Fibroblast of lung (primary cell): ENCODE results near the gene KNTC1. TPM values are rescaled to one million over a fixed set of nuclear protein-coding genes. Genes with fewer than 3 reads are reported as not detected.

ENCODE experiments used
- DNase-seq, 2 donors: peaks; one replicate each; pipeline versions ENCODE4 v3.0.0 to v3.0.0-alpha.2; 2010; ENCODE audit warnings: low read depth in 2 of 2
- H2AFZ ChIP-seq: 2 replicates; pipeline ENCODE4 v1.5.1; 2012; ENCODE audit warnings: low read length, control low read depth, inconsistent platforms
- H3K27ac ChIP-seq: 2 replicates; pipeline ENCODE4 v1.5.1; 2011; ENCODE audit warnings: low read length, control low read depth; ENCODE audit not compliant: insufficient read depth
- H3K27me3 ChIP-seq: 2 replicates; pipeline ENCODE4 v1.5.1; 2011; ENCODE audit warnings: mild to moderate bottlenecking, low read length; ENCODE audit not compliant: control insufficient read depth, insufficient read depth
- H3K36me3 ChIP-seq: 2 replicates; pipeline ENCODE4 v1.5.1; 2011; ENCODE audit warnings: low read length; ENCODE audit not compliant: control insufficient read depth, insufficient read depth
- H3K4me1 ChIP-seq: 2 replicates; pipeline ENCODE4 v1.5.1; 2011; ENCODE audit warnings: low read length; ENCODE audit not compliant: control insufficient read depth, insufficient read depth; ENCODE audit errors: extremely low read depth
- H3K4me2 ChIP-seq: 2 replicates; pipeline ENCODE4 v1.5.1; 2011; ENCODE audit warnings: low read length, control low read depth; ENCODE audit not compliant: insufficient read depth; ENCODE audit errors: extremely low read depth
- H3K4me3 ChIP-seq, 4 experiments: fragments of 200-600 bp in 1 of 4; sonication (generic) in 1 of 4; replicated peaks in 1 of 4; 2 replicates each; pipeline ENCODE4 v1.5.1; 2011 to 2016; ENCODE audit warnings: low read length in 4 of 4, low read depth in 3 of 4, mild to moderate bottlenecking in 3 of 4, control low read depth in 2 of 4, inconsistent platforms in 1 of 4, mixed read lengths in 1 of 4; ENCODE audit not compliant: insufficient read depth in 1 of 4; ENCODE audit errors: control extremely low read depth in 1 of 4
- H3K79me2 ChIP-seq: 2 replicates; pipeline ENCODE4 v1.5.1; 2012; ENCODE audit warnings: mild to moderate bottlenecking, low read length, inconsistent platforms; ENCODE audit not compliant: control insufficient read depth, insufficient read depth
- H3K9ac ChIP-seq: 2 replicates; pipeline ENCODE4 v1.5.1; 2011; ENCODE audit warnings: mild to moderate bottlenecking, low read length, control low read depth; ENCODE audit not compliant: insufficient read depth
- H3K9me3 ChIP-seq: 2 replicates; pipeline ENCODE4 v1.5.1; 2012; ENCODE audit warnings: low read depth, low read length; ENCODE audit not compliant: control insufficient read depth, insufficient read depth
- H4K20me1 ChIP-seq: 2 replicates; pipeline ENCODE4 v1.5.1; 2011; ENCODE audit warnings: low read length; ENCODE audit not compliant: control insufficient read depth, insufficient read depth; ENCODE audit errors: extremely low read depth
- EZH2 ChIP-seq: IDR thresholded peaks from 2 replicates; pipeline ENCODE4 v1.5.1; 2012; ENCODE audit warnings: low read length, control low read depth, mild to moderate bottlenecking; ENCODE audit errors: missing control alignments
- polyA plus RNA-seq, 2 donors: library from polyadenylated mRNA; depleted of rRNA in 1 of 2; stranded (reverse) in 1 of 2; unstranded in 1 of 2; fragments of >200 nt; gene quantifications; 2 replicates each; pipeline ENCODE4 v1.2.1, GENCODE V29; 2011 to 2012; ENCODE audit warnings: missing spikeins in 1 of 2
- total RNA-seq: library from RNA; depleted of rRNA; stranded (reverse); fragments of >200 nt; gene quantifications from 2 replicates; pipeline ENCODE4 v1.2.1, GENCODE V29; 2014
- TF ChIP-seq, protein P1 (sequence below), 2 donors: IDR thresholded peaks in 1 of 2; conservative IDR thresholded peaks in 1 of 2; 1 replicate in 1 of 2; 2 replicates in 1 of 2; pipeline ENCODE4 v1.5.1; 2011 to 2012; ENCODE audit warnings: low read length in 2 of 2, control low read depth in 1 of 2, inconsistent platforms in 1 of 2, low read depth in 1 of 2, mild to moderate bottlenecking in 1 of 2

KNTC1 gene
- total and polyA plus RNA-seq, 2 donors (not counting 1 experiment from before 2014, with no cell fraction given): 11.0 to 14.4 TPM

DNA sequence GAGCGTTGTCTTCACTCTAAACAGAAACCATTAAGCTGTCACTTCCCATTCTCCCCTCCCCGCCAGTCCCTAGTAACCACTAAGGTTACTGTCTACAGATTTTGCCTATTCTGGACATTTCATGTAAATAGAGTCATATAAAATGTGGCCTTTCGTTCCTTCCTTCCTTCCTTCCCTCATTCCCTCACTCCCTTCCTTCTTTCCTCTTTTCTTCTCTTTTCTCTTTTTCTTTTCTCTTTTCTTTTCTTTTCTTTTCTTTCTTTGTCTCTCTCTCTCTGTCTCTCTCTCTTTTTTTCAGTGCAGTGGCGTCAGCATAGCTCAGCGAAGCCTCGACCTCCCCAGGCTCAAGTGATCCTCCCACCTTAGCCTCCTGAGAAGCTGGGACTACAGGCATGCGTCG lies 138.3 kb downstream of the KNTC1 start:
- no peak overlapping the region for H2AFZ ChIP-seq
- TF ChIP-seq, protein P1, sequence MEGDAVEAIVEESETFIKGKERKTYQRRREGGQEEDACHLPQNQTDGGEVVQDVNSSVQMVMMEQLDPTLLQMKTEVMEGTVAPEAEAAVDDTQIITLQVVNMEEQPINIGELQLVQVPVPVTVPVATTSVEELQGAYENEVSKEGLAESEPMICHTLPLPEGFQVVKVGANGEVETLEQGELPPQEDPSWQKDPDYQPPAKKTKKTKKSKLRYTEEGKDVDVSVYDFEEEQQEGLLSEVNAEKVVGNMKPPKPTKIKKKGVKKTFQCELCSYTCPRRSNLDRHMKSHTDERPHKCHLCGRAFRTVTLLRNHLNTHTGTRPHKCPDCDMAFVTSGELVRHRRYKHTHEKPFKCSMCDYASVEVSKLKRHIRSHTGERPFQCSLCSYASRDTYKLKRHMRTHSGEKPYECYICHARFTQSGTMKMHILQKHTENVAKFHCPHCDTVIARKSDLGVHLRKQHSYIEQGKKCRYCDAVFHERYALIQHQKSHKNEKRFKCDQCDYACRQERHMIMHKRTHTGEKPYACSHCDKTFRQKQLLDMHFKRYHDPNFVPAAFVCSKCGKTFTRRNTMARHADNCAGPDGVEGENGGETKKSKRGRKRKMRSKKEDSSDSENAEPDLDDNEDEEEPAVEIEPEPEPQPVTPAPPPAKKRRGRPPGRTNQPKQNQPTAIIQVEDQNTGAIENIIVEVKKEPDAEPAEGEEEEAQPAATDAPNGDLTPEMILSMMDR (conservative IDR thresholded peaks at IDR 0.05 in 1 of 2, IDR thresholded peaks at IDR 0.05 in 1 of 2; ENCODE audit: low read depth in 1 of 2, low read length in 2 of 2): no peak
- no peak for TF ChIP-seq EZH2
- H3K4me1 ChIP-seq: peaks cover 4% of the 10 kb centered on the region
- H3K79me2 ChIP-seq: no peaks in the 10 kb centered on the region
- H3K9me3 ChIP-seq: no peaks in the 10 kb centered on the region
- H3K36me3 ChIP-seq: no peaks in the 10 kb centered on the region
- no peak for DNase-seq
- no peak overlapping the region for H3K4me2 ChIP-seq
- H3K27ac ChIP-seq: no peak overlapping the region
- no peak overlapping the region for H3K9ac ChIP-seq
- no peak overlapping the region for H3K4me3 ChIP-seq
- no peaks in the 10 kb centered on the region for H3K27me3 ChIP-seq
- no peaks in the 10 kb centered on the region for H4K20me1 ChIP-seq

DNA sequence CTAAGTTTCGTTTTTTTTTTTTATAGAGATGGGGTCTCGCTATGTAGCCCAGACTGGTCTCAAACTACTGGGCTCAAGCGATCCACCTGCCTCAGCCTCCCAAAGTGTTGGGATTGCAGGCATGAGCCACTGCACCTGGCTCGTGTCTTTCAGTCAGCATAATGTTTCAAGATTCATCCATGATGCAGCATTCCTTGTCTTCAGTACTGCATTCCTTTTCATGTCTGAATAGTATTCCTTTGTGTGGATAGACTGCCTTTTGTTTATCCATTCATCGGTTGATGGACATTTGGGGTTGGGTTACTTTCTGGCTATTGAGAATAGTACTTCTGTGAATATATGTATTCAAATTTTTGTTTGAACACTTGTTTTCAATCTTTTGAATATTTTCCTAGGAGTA lies 138.7 kb downstream of the KNTC1 start:
- H2AFZ ChIP-seq: no peak overlapping the region
- TF ChIP-seq EZH2: no peak
- TF ChIP-seq, protein P1 (conservative IDR thresholded peaks at IDR 0.05 in 1 of 2, IDR thresholded peaks at IDR 0.05 in 1 of 2; ENCODE audit: low read depth in 1 of 2, low read length in 2 of 2): no peak
- no peak overlapping the region for H3K9ac ChIP-seq
- no peak overlapping the region for H3K4me3 ChIP-seq
- H3K4me2 ChIP-seq: no peak overlapping the region
- H3K36me3 ChIP-seq: no peaks in the 10 kb centered on the region
- no peak for DNase-seq
- H3K27ac ChIP-seq: no peak overlapping the region
- no peaks in the 10 kb centered on the region for H3K9me3 ChIP-seq
- no peaks in the 10 kb centered on the region for H3K79me2 ChIP-seq
- no peaks in the 10 kb centered on the region for H3K27me3 ChIP-seq
- H4K20me1 ChIP-seq: no peaks in the 10 kb centered on the region
- H3K4me1 ChIP-seq: peaks cover 4% of the 10 kb centered on the region

GRCh38 chr12:122668268-122668667 lies 141.2 kb downstream of the KNTC1 start:
- H3K27me3 ChIP-seq: no peaks in the 10 kb centered on the region
- no peaks in the 10 kb centered on the region for H3K79me2 ChIP-seq
- peaks cover 4% of the 10 kb centered on the region for H3K4me1 ChIP-seq
- H2AFZ ChIP-seq: no peak overlapping the region
- no peak overlapping the region for H3K4me3 ChIP-seq
- no peaks in the 10 kb centered on the region for H3K9me3 ChIP-seq
- DNase-seq: no peak
- H3K9ac ChIP-seq: no peak overlapping the region
- H4K20me1 ChIP-seq: no peaks in the 10 kb centered on the region
- H3K27ac ChIP-seq: no peak overlapping the region
- no peaks in the 10 kb centered on the region for H3K36me3 ChIP-seq
- TF ChIP-seq, protein P1 (conservative IDR thresholded peaks at IDR 0.05 in 1 of 2, IDR thresholded peaks at IDR 0.05 in 1 of 2; ENCODE audit: low read depth in 1 of 2, low read length in 2 of 2): no peak
- no peak for TF ChIP-seq EZH2
- H3K4me2 ChIP-seq: no peak overlapping the region
